IPS DF 6.9 (cell line): ENCODE data around the gene ZBED4.

ENCODE experiments used
- DNase-seq: peaks from one replicate; pipeline ENCODE4 v3.0.0-alpha.2; 2013; ENCODE audit warnings: low read depth, low spot score
- H3K27ac ChIP-seq: one replicate; pipeline ENCODE4 v1.5.1; 2013; ENCODE audit warnings: low read length, control low read depth
- H3K27me3 ChIP-seq: 2 replicates; pipeline ENCODE4 v1.6.1; 2013; ENCODE audit warnings: mild to moderate bottlenecking, low read length; ENCODE audit not compliant: control insufficient read depth, insufficient read depth
- H3K36me3 ChIP-seq: 2 replicates; pipeline ENCODE4 v1.6.1; 2013; ENCODE audit warnings: low read length; ENCODE audit not compliant: control insufficient read depth, insufficient read depth
- H3K4me1 ChIP-seq: 2 replicates; pipeline ENCODE4 v1.6.1; 2013; ENCODE audit warnings: low read length; ENCODE audit not compliant: control insufficient read depth, insufficient read depth
- H3K4me3 ChIP-seq: 2 replicates; pipeline ENCODE4 v1.5.1; 2013; ENCODE audit warnings: mild to moderate bottlenecking, low read length
- H3K9me3 ChIP-seq: 2 replicates; pipeline ENCODE4 v1.6.1; 2013; ENCODE audit warnings: low read length, inconsistent platforms; ENCODE audit not compliant: control insufficient read depth, insufficient read depth
- WGBS: extraction: QIAGEN DNeasy Blood & Tissue Kit; methylation state at CpG from one replicate; pipeline ENCODE4 v1.1.7; 2013; ENCODE audit warnings: mixed read lengths, missing lambda C conversion rate; ENCODE audit not compliant: insufficient read length, insufficient coverage; 5-methylcytosine and 5-hydroxymethylcytosine counted together

ZBED4 gene

GRCh38 chr22:49880281-49880680, 26.6 kb downstream of the ZBED4 start:
- no peaks in the 10 kb centered on the region for H3K27me3 ChIP-seq
- peaks cover 3% of the 10 kb centered on the region; the same call in 1 of the 2 replicates for H3K36me3 ChIP-seq
- no peaks in the 10 kb centered on the region for H3K9me3 ChIP-seq
- no peak overlapping the region for H3K4me3 ChIP-seq
- no peaks in the 10 kb centered on the region for H3K4me1 ChIP-seq
- H3K27ac ChIP-seq, result no peak overlapping the region
- DNase-seq, result no peak
- no CpG with 5 or more reads among the region's 20 CpGs for WGBS

- H3K27me3 ChIP-seq, result no peaks in the 10 kb centered on the region
- peaks cover 12% of the 10 kb centered on the region for H3K36me3 ChIP-seq
- H3K4me3 ChIP-seq, result no peak overlapping the region
- H3K9me3 ChIP-seq, result no peaks in the 10 kb centered on the region
- H3K4me1 ChIP-seq, result no peaks in the 10 kb centered on the region
- no CpG with 5 or more reads among the region's 2 CpGs for WGBS
- no peak for DNase-seq
- no peak overlapping the region for H3K27ac ChIP-seq
These were observed 28.2 kb downstream of the ZBED4 start for GRCh38 chr22:49881856-49882255.

DNA sequence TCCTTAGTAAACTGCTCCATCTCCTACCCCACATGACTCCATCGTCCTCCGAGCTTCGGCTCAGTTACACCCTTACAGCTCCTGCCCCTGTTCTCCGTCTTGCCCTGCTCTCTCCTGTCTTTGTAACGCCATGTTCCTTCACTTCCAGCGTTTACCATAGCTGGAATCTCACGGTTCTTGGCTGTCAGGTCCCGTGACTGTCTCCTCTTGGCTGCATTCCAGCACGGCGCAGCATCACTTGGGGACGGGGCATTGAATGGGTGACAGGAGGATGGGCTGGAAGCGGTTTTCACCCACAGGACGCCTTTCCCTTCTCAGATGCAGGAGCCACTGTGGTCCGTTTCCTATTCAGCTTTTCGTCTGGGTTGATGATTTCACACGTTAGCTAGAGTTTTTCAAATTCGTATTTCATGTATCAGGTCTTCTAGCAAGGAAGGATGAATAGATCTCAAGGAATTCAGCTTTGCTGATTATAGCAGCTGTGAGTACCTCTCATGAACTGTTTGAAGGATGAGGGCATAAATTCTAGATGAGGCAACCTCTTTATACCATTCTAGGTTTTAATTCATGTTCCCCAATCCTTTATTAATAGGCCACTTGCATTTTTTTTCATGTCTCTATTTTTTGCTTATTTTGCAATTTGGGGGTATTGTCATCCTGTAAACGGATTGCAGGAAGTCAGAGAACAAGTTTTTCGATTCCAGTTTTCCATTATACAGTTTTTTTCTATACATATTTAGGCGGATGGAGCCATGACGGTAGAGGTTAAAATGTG, 29.1 kb downstream of the ZBED4 start:
- Histone ChIP-seq H3K4me1 (no peaks in the 10 kb centered on the region), H3K4me3 (no peak overlapping the region), H3K27ac (no peak overlapping the region), H3K36me3 (peaks cover 12% of the 10 kb centered on the region), H3K27me3 (no peaks in the 10 kb centered on the region), H3K9me3 (no peaks in the 10 kb centered on the region)
- no peak for DNase-seq
- no CpG with 5 or more reads among the region's 21 CpGs for WGBS

- Histone ChIP-seq H3K36me3 (peaks cover 12% of the 10 kb centered on the region), H3K27me3 (no peaks in the 10 kb centered on the region), H3K4me3 (no peak overlapping the region), H3K4me1 (no peaks in the 10 kb centered on the region), H3K27ac (no peak overlapping the region), H3K9me3 (no peaks in the 10 kb centered on the region)
- DNase-seq, result no peak
- no CpG with 5 or more reads among the region's 4 CpGs for WGBS
These were observed 29.6 kb downstream of the ZBED4 start for GRCh38 chr22:49883294-49883640.

GRCh38 chr22:49884075-49884474, 30.4 kb downstream of the ZBED4 start:
- no peaks in the 10 kb centered on the region for H3K4me1 ChIP-seq
- DNase-seq, result no peak
- H3K27me3 ChIP-seq, result no peaks in the 10 kb centered on the region
- no peak overlapping the region for H3K4me3 ChIP-seq
- WGBS, result no CpG with 5 or more reads among the region's 20 CpGs
- H3K36me3 ChIP-seq, result peaks cover 12% of the 10 kb centered on the region
- no peaks in the 10 kb centered on the region for H3K9me3 ChIP-seq
- H3K27ac ChIP-seq, result no peak overlapping the region

GRCh38 chr22:49884503-49885260, 31.0 kb downstream of the ZBED4 start:
- no CpG with 5 or more reads among the region's 31 CpGs for WGBS
- peaks cover 12% of the 10 kb centered on the region for H3K36me3 ChIP-seq
- H3K27me3 ChIP-seq, result no peaks in the 10 kb centered on the region
- no peak for DNase-seq
- H3K9me3 ChIP-seq, result no peaks in the 10 kb centered on the region
- H3K4me1 ChIP-seq, result no peaks in the 10 kb centered on the region
- no peak overlapping the region for H3K27ac ChIP-seq
- H3K4me3 ChIP-seq, result no peak overlapping the region

GRCh38 chr22:49885281-49885680, 31.6 kb downstream of the ZBED4 start:
- H3K27ac ChIP-seq, result no peak overlapping the region
- H3K27me3 ChIP-seq, result no peaks in the 10 kb centered on the region
- H3K4me1 ChIP-seq, result no peaks in the 10 kb centered on the region
- H3K4me3 ChIP-seq, result no peak overlapping the region
- H3K9me3 ChIP-seq, result no peaks in the 10 kb centered on the region
- DNase-seq, result no peak
- no CpG with 5 or more reads among the region's 17 CpGs for WGBS
- peaks cover 12% of the 10 kb centered on the region for H3K36me3 ChIP-seq

- Histone ChIP-seq H3K4me3 (no peak overlapping the region), H3K4me1 (no peaks in the 10 kb centered on the region), H3K36me3 (peaks cover 12% of the 10 kb centered on the region), H3K9me3 (no peaks in the 10 kb centered on the region), H3K27me3 (no peaks in the 10 kb centered on the region), H3K27ac (no peak overlapping the region)
- no CpG with 5 or more reads among the region's 35 CpGs for WGBS
- DNase-seq, result no peak
These were observed 32.2 kb downstream of the ZBED4 start for GRCh38 chr22:49885881-49886280.

DNA sequence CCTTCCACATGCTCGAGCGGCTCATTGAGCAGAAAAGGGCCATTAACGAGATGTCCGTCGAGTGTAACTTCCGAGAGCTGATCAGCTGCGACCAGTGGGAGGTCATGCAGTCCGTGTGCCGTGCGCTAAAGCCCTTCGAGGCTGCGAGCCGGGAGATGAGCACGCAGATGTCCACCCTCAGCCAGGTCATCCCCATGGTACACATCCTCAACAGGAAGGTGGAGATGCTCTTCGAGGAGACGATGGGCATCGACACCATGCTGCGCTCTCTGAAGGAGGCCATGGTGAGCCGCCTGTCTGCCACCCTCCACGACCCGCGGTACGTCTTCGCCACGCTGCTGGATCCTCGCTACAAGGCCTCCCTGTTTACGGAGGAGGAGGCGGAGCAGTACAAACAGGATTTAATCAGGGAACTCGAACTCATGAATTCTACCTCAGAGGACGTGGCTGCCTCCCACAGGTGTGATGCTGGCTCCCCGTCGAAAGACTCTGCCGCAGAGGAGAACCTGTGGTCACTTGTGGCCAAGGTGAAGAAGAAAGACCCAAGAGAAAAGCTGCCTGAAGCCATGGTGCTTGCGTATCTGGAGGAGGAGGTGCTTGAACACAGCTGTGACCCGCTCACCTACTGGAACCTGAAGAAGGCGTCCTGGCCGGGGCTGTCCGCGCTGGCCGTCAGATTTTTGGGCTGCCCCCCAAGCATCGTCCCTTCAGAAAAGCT, 32.9 kb downstream of the ZBED4 start:
- H3K27me3 ChIP-seq, result no peaks in the 10 kb centered on the region
- no CpG with 5 or more reads among the region's 41 CpGs for WGBS
- no peaks in the 10 kb centered on the region for H3K9me3 ChIP-seq
- no peak overlapping the region for H3K4me3 ChIP-seq
- H3K36me3 ChIP-seq, result peaks cover 12% of the 10 kb centered on the region
- H3K27ac ChIP-seq, result no peak overlapping the region
- H3K4me1 ChIP-seq, result no peaks in the 10 kb centered on the region
- no peak for DNase-seq

GRCh38 chr22:49887064-49887451, 33.4 kb downstream of the ZBED4 start:
- H3K4me3 ChIP-seq, result no peak overlapping the region
- H3K27ac ChIP-seq, result no peak overlapping the region
- no peaks in the 10 kb centered on the region for H3K9me3 ChIP-seq
- H3K4me1 ChIP-seq, result no peaks in the 10 kb centered on the region
- 100% methylated on average over 1 of the region's 14 CpGs for WGBS
- H3K27me3 ChIP-seq, result no peaks in the 10 kb centered on the region
- H3K36me3 ChIP-seq, result peaks cover 12% of the 10 kb centered on the region
- DNase-seq, result no peak
